ENCODE data around the gene MOBP.
"Not testable (repeated sequence)": the region's sequence is repeated elsewhere in the genome, so short reads cannot be mapped to it uniquely, and the experiment has no call there.

DNA sequence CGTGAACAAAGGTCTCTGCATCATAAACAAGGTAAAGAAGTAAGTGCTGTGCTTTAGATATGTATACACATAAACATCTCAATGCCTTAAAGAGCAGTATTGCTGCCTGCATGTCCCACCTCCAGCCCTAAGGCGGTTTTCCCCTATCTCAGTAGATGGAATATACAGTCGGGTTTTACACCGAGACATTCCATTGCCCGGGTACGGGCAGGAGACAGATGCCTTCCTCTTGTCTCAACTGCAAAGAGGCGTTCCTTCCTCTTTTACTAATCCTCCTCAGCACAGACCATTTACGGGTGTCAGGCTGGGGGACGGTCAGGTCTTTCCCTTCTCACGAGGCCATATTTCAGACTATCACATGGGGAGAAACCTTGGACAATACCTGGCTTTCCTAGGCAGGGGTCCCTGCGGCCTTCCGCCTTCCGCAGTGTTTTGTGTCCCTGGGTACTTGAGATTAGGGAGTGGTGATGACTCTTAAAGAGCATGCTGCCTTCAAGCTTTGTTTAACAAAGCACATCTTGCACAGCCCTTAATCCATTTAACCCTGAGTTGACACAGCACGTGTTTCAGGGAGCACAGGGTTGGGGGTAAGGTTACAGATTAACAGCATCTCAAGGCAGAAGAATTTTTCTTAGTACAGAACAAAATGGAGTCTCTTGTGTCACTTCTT lies 48.8 kb upstream of the MOBP start:
- not testable (repeated sequence) for TF ChIP-seq TFAM (CRISPR knock-in tag; conservative IDR thresholded peaks at IDR 0.05); ZZZ3 (IDR thresholded peaks at IDR 0.05); PCBP2 (IDR thresholded peaks at IDR 0.05; ENCODE audit: low read depth, low read length, poor library complexity, severe bottlenecking); ARHGAP35 (IDR thresholded peaks at IDR 0.05; ENCODE audit: partially characterized antibody); BDP1 (IDR thresholded peaks at IDR 0.05; ENCODE audit: insufficient read depth, insufficient read length); ETV6 (IDR thresholded peaks at IDR 0.05; ENCODE audit: borderline replicate concordance in 1 of 2, low read depth in 2 of 2, low read length in 1 of 2); ETV6 (CRISPR knock-in tag; IDR thresholded peaks at IDR 0.05; ENCODE audit: borderline replicate concordance); ETS2 (tag; IDR thresholded peaks at IDR 0.05; ENCODE audit: borderline replicate concordance, poor library complexity, severe bottlenecking); TAL1 (IDR thresholded peaks at IDR 0.05); CBFA2T3 (IDR thresholded peaks at IDR 0.05); HNRNPL (IDR thresholded peaks at IDR 0.05; ENCODE audit: low read depth, low read length)
- TF ChIP-seq, protein P1, sequence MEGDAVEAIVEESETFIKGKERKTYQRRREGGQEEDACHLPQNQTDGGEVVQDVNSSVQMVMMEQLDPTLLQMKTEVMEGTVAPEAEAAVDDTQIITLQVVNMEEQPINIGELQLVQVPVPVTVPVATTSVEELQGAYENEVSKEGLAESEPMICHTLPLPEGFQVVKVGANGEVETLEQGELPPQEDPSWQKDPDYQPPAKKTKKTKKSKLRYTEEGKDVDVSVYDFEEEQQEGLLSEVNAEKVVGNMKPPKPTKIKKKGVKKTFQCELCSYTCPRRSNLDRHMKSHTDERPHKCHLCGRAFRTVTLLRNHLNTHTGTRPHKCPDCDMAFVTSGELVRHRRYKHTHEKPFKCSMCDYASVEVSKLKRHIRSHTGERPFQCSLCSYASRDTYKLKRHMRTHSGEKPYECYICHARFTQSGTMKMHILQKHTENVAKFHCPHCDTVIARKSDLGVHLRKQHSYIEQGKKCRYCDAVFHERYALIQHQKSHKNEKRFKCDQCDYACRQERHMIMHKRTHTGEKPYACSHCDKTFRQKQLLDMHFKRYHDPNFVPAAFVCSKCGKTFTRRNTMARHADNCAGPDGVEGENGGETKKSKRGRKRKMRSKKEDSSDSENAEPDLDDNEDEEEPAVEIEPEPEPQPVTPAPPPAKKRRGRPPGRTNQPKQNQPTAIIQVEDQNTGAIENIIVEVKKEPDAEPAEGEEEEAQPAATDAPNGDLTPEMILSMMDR (IDR thresholded peaks at IDR 0.05 in 2 of 3, conservative IDR thresholded peaks at IDR 0.05 in 1 of 3; ENCODE audit: insufficient read depth in 2 of 3, low read depth in 1 of 3, low read length in 3 of 3), result not testable (repeated sequence)
- TF ChIP-seq, protein P2, sequence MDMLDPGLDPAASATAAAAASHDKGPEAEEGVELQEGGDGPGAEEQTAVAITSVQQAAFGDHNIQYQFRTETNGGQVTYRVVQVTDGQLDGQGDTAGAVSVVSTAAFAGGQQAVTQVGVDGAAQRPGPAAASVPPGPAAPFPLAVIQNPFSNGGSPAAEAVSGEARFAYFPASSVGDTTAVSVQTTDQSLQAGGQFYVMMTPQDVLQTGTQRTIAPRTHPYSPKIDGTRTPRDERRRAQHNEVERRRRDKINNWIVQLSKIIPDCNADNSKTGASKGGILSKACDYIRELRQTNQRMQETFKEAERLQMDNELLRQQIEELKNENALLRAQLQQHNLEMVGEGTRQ (CRISPR knock-in tag; IDR thresholded peaks at IDR 0.05), result not testable (repeated sequence)
- TF ChIP-seq, protein P3, sequence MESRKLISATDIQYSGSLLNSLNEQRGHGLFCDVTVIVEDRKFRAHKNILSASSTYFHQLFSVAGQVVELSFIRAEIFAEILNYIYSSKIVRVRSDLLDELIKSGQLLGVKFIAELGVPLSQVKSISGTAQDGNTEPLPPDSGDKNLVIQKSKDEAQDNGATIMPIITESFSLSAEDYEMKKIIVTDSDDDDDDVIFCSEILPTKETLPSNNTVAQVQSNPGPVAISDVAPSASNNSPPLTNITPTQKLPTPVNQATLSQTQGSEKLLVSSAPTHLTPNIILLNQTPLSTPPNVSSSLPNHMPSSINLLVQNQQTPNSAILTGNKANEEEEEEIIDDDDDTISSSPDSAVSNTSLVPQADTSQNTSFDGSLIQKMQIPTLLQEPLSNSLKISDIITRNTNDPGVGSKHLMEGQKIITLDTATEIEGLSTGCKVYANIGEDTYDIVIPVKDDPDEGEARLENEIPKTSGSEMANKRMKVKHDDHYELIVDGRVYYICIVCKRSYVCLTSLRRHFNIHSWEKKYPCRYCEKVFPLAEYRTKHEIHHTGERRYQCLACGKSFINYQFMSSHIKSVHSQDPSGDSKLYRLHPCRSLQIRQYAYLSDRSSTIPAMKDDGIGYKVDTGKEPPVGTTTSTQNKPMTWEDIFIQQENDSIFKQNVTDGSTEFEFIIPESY (CRISPR knock-in tag; IDR thresholded peaks at IDR 0.05), result not testable (repeated sequence)
- TF ChIP-seq, protein P4, sequence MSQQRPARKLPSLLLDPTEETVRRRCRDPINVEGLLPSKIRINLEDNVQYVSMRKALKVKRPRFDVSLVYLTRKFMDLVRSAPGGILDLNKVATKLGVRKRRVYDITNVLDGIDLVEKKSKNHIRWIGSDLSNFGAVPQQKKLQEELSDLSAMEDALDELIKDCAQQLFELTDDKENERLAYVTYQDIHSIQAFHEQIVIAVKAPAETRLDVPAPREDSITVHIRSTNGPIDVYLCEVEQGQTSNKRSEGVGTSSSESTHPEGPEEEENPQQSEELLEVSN (IDR thresholded peaks at IDR 0.05; ENCODE audit: borderline replicate concordance in 1 of 2, extremely low read depth in 1 of 2, insufficient read depth in 1 of 2, insufficient read length in 1 of 2, low read depth in 1 of 2, low read length in 1 of 2, poor library complexity in 1 of 2, severe bottlenecking in 1 of 2), result not testable (repeated sequence)

Measured in K562 (cell line).